H1 (cell line): ENCODE results near the gene LOXHD1. TPM values are rescaled to one million over a fixed set of nuclear protein-coding genes. Genes with fewer than 3 reads are reported as not detected.

Experiments
- CTCF ChIA-PET: fragments of 300-600 bp; sonication (Branson Sonifier 250); formaldehyde crosslinking; loops from one replicate; lab custom pipeline; 2021; ENCODE audit not compliant: partially characterized antibody; lab: Charles Lee
- POLR2A ChIA-PET: fragments of 300-600 bp; sonication (Branson Sonifier 250); formaldehyde crosslinking; loops from one replicate; lab custom pipeline; 2021; ENCODE audit warnings: inconsistent platforms; ENCODE audit not compliant: partially characterized antibody; lab: Charles Lee
- DNase-seq, 2 experiments: peaks; one replicate each; pipeline versions ENCODE4 v3.0.0 to v3.0.0-alpha.2; 2010 to 2022; ENCODE audit warnings: low spot score in 2 of 2, low read depth in 1 of 2, mixed read lengths in 1 of 2
- FAIRE-seq: peaks from 2 replicates; lab custom pipeline; 2011; peaks lifted over from hg19 to GRCh38; lab: Jason Lieb, UNC
- H2AFZ ChIP-seq: 2 replicates; pipeline ENCODE4 v1.8.1; 2012; ENCODE audit warnings: low read length, inconsistent platforms
- H2AK5ac ChIP-seq: 2 replicates; pipeline ENCODE4 v1.6.1; 2013; ENCODE audit warnings: low read depth, low read length
- H2BK120ac ChIP-seq: replicated peaks from 2 replicates; pipeline ENCODE3; 2013; ENCODE audit warnings: low read depth, low read length, inconsistent platforms
- H2BK12ac ChIP-seq: 2 replicates; pipeline ENCODE4 v1.6.1; 2013; ENCODE audit warnings: low read depth, low read length
- H2BK15ac ChIP-seq: 2 replicates; pipeline ENCODE4 v1.6.1; 2013; ENCODE audit warnings: low read length
- H2BK20ac ChIP-seq: 2 replicates; pipeline ENCODE4 v1.6.1; 2013; ENCODE audit warnings: low read length
- H2BK5ac ChIP-seq: 2 replicates; pipeline ENCODE4 v1.6.1; 2013; ENCODE audit warnings: low read depth, low read length
- H3K14ac ChIP-seq: 2 replicates; pipeline ENCODE4 v1.6.1; 2013; ENCODE audit warnings: inconsistent platforms; ENCODE audit not compliant: insufficient read length
- H3K18ac ChIP-seq: 2 replicates; pipeline ENCODE4 v1.6.1; 2013; ENCODE audit warnings: low read length; ENCODE audit errors: extremely low read depth
- H3K23ac ChIP-seq: 2 replicates; pipeline ENCODE4 v1.6.1; 2013; ENCODE audit warnings: inconsistent platforms; ENCODE audit not compliant: insufficient read length
- H3K23me2 ChIP-seq: 2 replicates; pipeline ENCODE4 v1.6.1; 2013; ENCODE audit warnings: low read depth, low read length
- H3K27ac ChIP-seq: 2 replicates; pipeline ENCODE4 v1.6.1; 2011; ENCODE audit warnings: low read depth, low read length, inconsistent platforms
- H3K27me3 ChIP-seq, 4 experiments: replicated peaks in 1 of 4; 1 replicate in 1 of 4; 2 replicates in 3 of 4; pipeline versions ENCODE4 v1.6.1 to v1.8.1; 2011 to 2013; ENCODE audit warnings: low read length in 3 of 4, mild to moderate bottlenecking in 3 of 4, inconsistent platforms in 2 of 4, mixed read lengths in 2 of 4, moderate library complexity in 1 of 4; ENCODE audit not compliant: control insufficient read depth in 3 of 4, insufficient read depth in 3 of 4; ENCODE audit errors: extremely low read depth in 1 of 4
- H3K36me3 ChIP-seq, 4 experiments: 2 replicates each; pipeline versions ENCODE4 v1.6.1 to v1.8.1; 2011 to 2013; ENCODE audit warnings: mild to moderate bottlenecking in 4 of 4, low read length in 3 of 4, moderate library complexity in 2 of 4, control low read depth in 1 of 4, inconsistent platforms in 1 of 4; ENCODE audit not compliant: insufficient read depth in 4 of 4, control insufficient read depth in 2 of 4
- H3K4ac ChIP-seq: replicated peaks from 2 replicates; pipeline ENCODE3; 2013; ENCODE audit warnings: low read length, low read depth, mixed read lengths, inconsistent platforms; ENCODE audit not compliant: insufficient read length
- H3K4me1 ChIP-seq, 4 experiments: replicated peaks in 1 of 4; 1 replicate in 1 of 4; 2 replicates in 3 of 4; pipeline versions ENCODE4 v1.6.1 to v1.8.1; 2011 to 2013; ENCODE audit warnings: low read length in 3 of 4, inconsistent platforms in 2 of 4, mixed read lengths in 1 of 4; ENCODE audit not compliant: insufficient read depth in 4 of 4, control insufficient read depth in 3 of 4
- H3K4me2 ChIP-seq, 2 experiments: 2 replicates each; pipeline versions ENCODE4 v1.6.1 to v1.8.1; 2011 to 2013; ENCODE audit warnings: low read depth in 2 of 2, low read length in 2 of 2, control low read depth in 1 of 2, inconsistent platforms in 1 of 2, mild to moderate bottlenecking in 1 of 2; ENCODE audit not compliant: insufficient read depth in 1 of 2
- H3K4me3 ChIP-seq, 4 experiments: fragments of 200-600, 300-600 bp in 1 of 4; sonication (generic), shearing (Covaris generic), sonication (Bioruptor Twin) in 1 of 4; 2 replicates each; pipeline versions ENCODE4 v1.5.1 to v1.8.1; 2011 to 2016; ENCODE audit warnings: low read length in 4 of 4, low read depth in 3 of 4, control low read depth in 2 of 4, inconsistent platforms in 2 of 4, mild to moderate bottlenecking in 2 of 4, mixed read lengths in 1 of 4, moderate library complexity in 1 of 4; ENCODE audit not compliant: insufficient read depth in 2 of 4; ENCODE audit errors: extremely low read depth in 1 of 4
- H3K56ac ChIP-seq: replicated peaks from 2 replicates; pipeline ENCODE3; 2013; ENCODE audit warnings: low read depth, mild to moderate bottlenecking, mixed read lengths, low read length, inconsistent platforms; ENCODE audit not compliant: insufficient read length
- H3K79me1 ChIP-seq: 2 replicates; pipeline ENCODE4 v1.6.1; 2013; ENCODE audit warnings: low read depth, low read length, control low read depth
- H3K79me2 ChIP-seq, 2 experiments: 2 replicates each; pipeline versions ENCODE4 v1.6.1 to v1.8.1; 2012 to 2013; ENCODE audit warnings: low read length in 2 of 2, mild to moderate bottlenecking in 2 of 2, inconsistent platforms in 1 of 2; ENCODE audit not compliant: insufficient read depth in 2 of 2, control insufficient read depth in 1 of 2
- H3K9ac ChIP-seq, 4 experiments: replicated peaks in 1 of 4; 1 replicate in 1 of 4; 2 replicates in 3 of 4; pipeline versions ENCODE4 v1.6.1 to v1.8.1; 2011 to 2013; ENCODE audit warnings: low read depth in 3 of 4, low read length in 3 of 4, control low read depth in 2 of 4, mild to moderate bottlenecking in 2 of 4, moderate library complexity in 2 of 4, inconsistent platforms in 1 of 4; ENCODE audit errors: extremely low read depth in 1 of 4
- H3K9me3 ChIP-seq, 2 experiments: 2 replicates each; pipeline versions ENCODE4 v1.6.1 to v1.8.1; 2012 to 2013; ENCODE audit warnings: mild to moderate bottlenecking in 2 of 2, moderate library complexity in 2 of 2, control low read depth in 1 of 2, inconsistent platforms in 1 of 2, low read depth in 1 of 2, low read length in 1 of 2, mixed read lengths in 1 of 2; ENCODE audit not compliant: insufficient read depth in 2 of 2
- H4K20me1 ChIP-seq, 2 experiments: replicated peaks in 1 of 2; 2 replicates each; pipeline versions ENCODE3 to v1.8.1; 2011 to 2013; ENCODE audit warnings: inconsistent platforms in 2 of 2, low read length in 2 of 2, mild to moderate bottlenecking in 1 of 2; ENCODE audit not compliant: insufficient read depth in 2 of 2, control insufficient read depth in 1 of 2
- H4K5ac ChIP-seq: 2 replicates; pipeline ENCODE4 v1.6.1; 2013; ENCODE audit warnings: low read length, low read depth, mixed read lengths, inconsistent platforms; ENCODE audit not compliant: insufficient read length
- H4K8ac ChIP-seq: 2 replicates; pipeline ENCODE4 v1.8.0; 2013; ENCODE audit warnings: mild to moderate bottlenecking, moderate library complexity, low read length, inconsistent platforms; ENCODE audit not compliant: insufficient read depth; ENCODE audit errors: extremely low read depth
- H4K91ac ChIP-seq: replicated peaks from 2 replicates; pipeline ENCODE3; 2013; ENCODE audit warnings: low read length, mixed read lengths, inconsistent platforms; ENCODE audit not compliant: insufficient read length
- CEBPB ChIP-seq: IDR thresholded peaks from 2 replicates; pipeline ENCODE4 v1.6.1; 2012; ENCODE audit warnings: low read depth, low read length
- CTBP2 ChIP-seq: IDR thresholded peaks from 2 replicates; pipeline ENCODE4 v1.7.0; 2011; ENCODE audit warnings: borderline replicate concordance, mild to moderate bottlenecking, moderate library complexity, mixed read lengths, low read length; ENCODE audit not compliant: insufficient read depth, insufficient read length
- SIN3A ChIP-seq, 2 experiments: IDR thresholded peaks in 1 of 2; conservative IDR thresholded peaks in 1 of 2; 2 replicates each; pipeline ENCODE4 v1.6.1; 2011 to 2012; ENCODE audit warnings: low read length in 2 of 2, improper control_type of control experiment in 1 of 2, low read depth in 1 of 2, mild to moderate bottlenecking in 1 of 2
- SIRT6 ChIP-seq: IDR thresholded peaks from one replicate; pipeline ENCODE4 v1.7.1; 2012; ENCODE audit warnings: low read length, inconsistent platforms
- WGBS, 2 experiments: shearing (Covaris generic) in 1 of 2; methylation state at CpG; one replicate each; pipeline versions ENCODE4 v1.1.6 to v1.1.7; 2013 to 2015; ENCODE audit warnings: low lambda C conversion rate in 2 of 2, mixed read lengths in 2 of 2, inconsistent platforms in 1 of 2, low coverage in 1 of 2, missing lambda C conversion rate in 1 of 2; ENCODE audit not compliant: insufficient replicate concordance in 2 of 2, insufficient coverage in 1 of 2, insufficient read length in 1 of 2; ENCODE audit errors: extremely low coverage in 1 of 2, missing lambda C conversion rate in 1 of 2; 5-methylcytosine and 5-hydroxymethylcytosine counted together
- polyA plus RNA-seq, 7 experiments: library from polyadenylated mRNA; depleted of rRNA in 3 of 7; stranded (reverse) in 5 of 7; unstranded in 2 of 7; fragments of >200 nt in 5 of 7; fragments of 200-250 nt in 2 of 7; gene quantifications; 1 replicate in 5 of 7; 2 replicates in 1 of 7; 4 replicates in 1 of 7; pipeline versions ENCODE4 v1.2.1 to v1.2.3, GENCODE V29; 2011 to 2013; ENCODE audit warnings: missing spikeins in 2 of 7, mixed read lengths in 2 of 7
- total RNA-seq: library from RNA; stranded (reverse); fragmentation: NEBNext Ultra II Directional; extraction: Animal tissue kit (Norgen Biotek cat#: 25700); gene quantifications from 2 replicates; pipeline ENCODE4 v1.2.1, GENCODE V29; 2021

Gene LOXHD1
- total and polyA plus RNA-seq, 2 of the 8 experiments (the other 6 are each of a cell fraction or from before 2014, with no cell fraction given) = 0.02 TPM; not detected in 1

GRCh38 chr18:46632401-46633071, 24.5 kb downstream of the LOXHD1 start:
- POLR2A ChIA-PET = no interaction called here

More at GRCh38 chr18:46632401-46633071, 24.5 kb downstream of the LOXHD1 start:
- H3K14ac ChIP-seq = no peak overlapping the region
- H2AFZ ChIP-seq = no peak overlapping the region
- H3K27me3 ChIP-seq = no peaks in the 10 kb centered on the region
- no peak overlapping the region for H3K4ac ChIP-seq
- no peak overlapping the region for H3K9ac ChIP-seq
- no peak overlapping the region for H2BK5ac ChIP-seq
- no peak overlapping the region for H3K27ac ChIP-seq
- H3K23ac ChIP-seq = no peak overlapping the region
- no peak overlapping the region for H3K4me3 ChIP-seq
- no peaks in the 10 kb centered on the region for H3K79me1 ChIP-seq
- DNase-seq (peak in 1 of 2 experiments; percentile 23), FAIRE-seq (no peak)
- H4K8ac ChIP-seq = no peak overlapping the region
- H3K18ac ChIP-seq = no peak overlapping the region
- no peaks in the 10 kb centered on the region for H3K4me1 ChIP-seq
- CTCF ChIA-PET = interaction anchor here (0.6 to 1.6 kb wide), 2 partner anchors 26 to 417 kb away, joined by 4 to 8 read pairs; no protein-coding TSS in a partner anchor
- 0 out of 4 replicates have a peak, but pooled peaks cover 0 to 3% of the 10 kb centered on the region in 2 experiments for H3K9me3 ChIP-seq
- H2BK120ac ChIP-seq = no peak overlapping the region
- no peak overlapping the region for H2BK12ac ChIP-seq
- WGBS, 2 experiments = 84% methylated on average over 8 of the region's 8 CpGs; no CpG with 5 or more reads in 1 of the 2 experiments
- H3K79me2 ChIP-seq = no peaks in the 10 kb centered on the region
- H2AK5ac ChIP-seq = no peak overlapping the region
- H4K91ac ChIP-seq = no peak overlapping the region
- no peak overlapping the region for H3K4me2 ChIP-seq
- TF ChIP-seq SIN3A (conservative IDR thresholded peaks at IDR 0.05 in 1 of 2, IDR thresholded peaks at IDR 0.05 in 1 of 2; ENCODE audit: low read depth in 1 of 2, low read length in 2 of 2) (no peak), CEBPB (peak; percentile 86), CTBP2 (no peak), SIRT6 (no peak)
- H3K23me2 ChIP-seq = no peaks in the 10 kb centered on the region
- no peak overlapping the region for H2BK15ac ChIP-seq
- no peak overlapping the region for H3K56ac ChIP-seq
- no peaks in the 10 kb centered on the region for H3K36me3 ChIP-seq
- no peaks in the 10 kb centered on the region for H4K20me1 ChIP-seq
- no peak overlapping the region for H2BK20ac ChIP-seq
- H4K5ac ChIP-seq = no peak overlapping the region
